Type B pancreatic cell (in vitro differentiated cells): Measurements from ENCODE around the gene PTRH1. TPM values are rescaled to one million over a fixed set of nuclear protein-coding genes. Genes with fewer than 3 reads are reported as not detected.

Experiments used
- DNase-seq: peaks from one replicate; pipeline ENCODE4 v3.0.0; 2021; ENCODE audit warnings: mixed read lengths; ENCODE audit not compliant: unreplicated experiment; ENCODE audit errors: extremely low spot score
- H3K27ac Mint-ChIP-seq: 2 replicates; pipeline ENCODE4 v1.8.0; 2021; ENCODE audit warnings: mild to moderate bottlenecking, mixed read lengths
- H3K27me3 Mint-ChIP-seq: 2 replicates; pipeline ENCODE4 v1.8.0; 2021; ENCODE audit warnings: mixed read lengths
- H3K36me3 Mint-ChIP-seq: 2 replicates; pipeline ENCODE4 v1.8.0; 2021; ENCODE audit warnings: mixed read lengths
- H3K4me1 Mint-ChIP-seq: one replicate; pipeline ENCODE4 v1.8.0; 2021; ENCODE audit warnings: mixed read lengths; ENCODE audit not compliant: unreplicated experiment
- H3K4me3 Mint-ChIP-seq: 2 replicates; pipeline ENCODE4 v1.8.0; 2021; ENCODE audit warnings: mild to moderate bottlenecking, mixed read lengths
- H3K9me3 Mint-ChIP-seq: 2 replicates; pipeline ENCODE4 v1.8.0; 2021; ENCODE audit warnings: mixed read lengths
- CTCF ChIP-seq: fragments of 200-600 bp; sonication (generic); conservative IDR thresholded peaks from 2 replicates; pipeline ENCODE4 v1.5.0; 2021; ENCODE audit warnings: antibody characterized with exemption, mild to moderate bottlenecking
- total RNA-seq: library from RNA; stranded (reverse); gene quantifications from 2 replicates; pipeline ENCODE4 v1.2.1, GENCODE V29; 2021; ENCODE audit warnings: low replicate concordance

Gene PTRH1
- total RNA-seq, 1 donor from 2014 or later, result 13.9 TPM

GRCh38 chr9:127664324-127664677 lies 51.2 kb downstream of the PTRH1 start:
- Mint-ChIP-seq H3K4me1 (peaks cover 41% of the 10 kb centered on the region), H3K27me3 (no peaks in the 10 kb centered on the region), H3K27ac (peak overlapping the region; percentile 79), H3K36me3 (peaks cover 20% of the 10 kb centered on the region), H3K4me3 (no peak overlapping the region), H3K9me3 (no peaks in the 10 kb centered on the region)
- DNase-seq, result no peak
- TF ChIP-seq CTCF, result no peak

Other genes with a start within 250 kb of the PTRH1 start
- 43.1 and 48.8 TPM in 2 replicates for gene STXBP1, start 103.4 kb downstream of the PTRH1 start, total RNA-seq
- gene CFAP157, start 8.7 kb downstream of the PTRH1 start, total RNA-seq, result 0.26 and 8.0 TPM in 2 replicates
- 0.10 TPM in 1 of 2 replicates, not detected in the other for gene TTC16, start 416 bp upstream of the PTRH1 start, total RNA-seq
- 21.5 and 21.9 TPM in 2 replicates for gene TOR2A, start 19.6 kb upstream of the PTRH1 start, total RNA-seq
- 1.6 and 7.1 TPM in 2 replicates for gene SH2D3C, start 63.0 kb upstream of the PTRH1 start, total RNA-seq
- gene CDK9, start 70.4 kb upstream of the PTRH1 start, total RNA-seq, result 65.8 and 77.3 TPM in 2 replicates
- 18.7 and 42.4 TPM in 2 replicates for gene FPGS, start 87.2 kb upstream of the PTRH1 start, total RNA-seq
- gene ENG, start 139.0 kb upstream of the PTRH1 start, total RNA-seq, result 0.86 and 1.6 TPM in 2 replicates
- 35.2 and 59.8 TPM in 2 replicates for gene AK1, start 162.0 kb upstream of the PTRH1 start, total RNA-seq
- 19.8 and 32.6 TPM in 2 replicates for gene ST6GALNAC6, start 183.9 kb upstream of the PTRH1 start, total RNA-seq
- 11.9 and 17.5 TPM in 2 replicates for gene ST6GALNAC4, start 201.4 kb upstream of the PTRH1 start, total RNA-seq
- 5.8 and 9.4 TPM in 2 replicates for gene PIP5KL1, start 215.1 kb upstream of the PTRH1 start, total RNA-seq
- gene DPM2, start 222.2 kb upstream of the PTRH1 start, total RNA-seq, result 41.6 and 56.3 TPM in 2 replicates